HG03095 (cell line): ENCODE results near the gene GPR4.
"Not testable (repeated sequence)": the region's sequence is repeated elsewhere in the genome, so short reads cannot be mapped to it uniquely, and the experiment has no call there.

ENCODE experiments used
- ATAC-seq: cut with Tn5 transposase; IDR thresholded peaks from one replicate; pipeline ENCODE4 v1.9.1; 2021; ENCODE audit warnings: moderate library complexity; ENCODE audit not compliant: unreplicated experiment

GPR4 gene

GRCh38 chr19:45601524-45602374, at the start of gene GPR4:
GPR4 (minus strand) TSS chr19:45602212; CDS start chr19:45591866, 10,346 bp downstream.
- no peak for ATAC-seq

GRCh38 chr19:45650722-45651121, 48.7 kb upstream of the GPR4 start:
- ATAC-seq = no peak

- no peak for ATAC-seq
Observed at GRCh38 chr19:45646345-45646698, 44.3 kb upstream of the GPR4 start.

GRCh38 chr19:45645631-45646344, 43.8 kb upstream of the GPR4 start:
- ATAC-seq = no peak

GRCh38 chr19:45645068-45645630, 43.1 kb upstream of the GPR4 start:
- no peak for ATAC-seq

DNA sequence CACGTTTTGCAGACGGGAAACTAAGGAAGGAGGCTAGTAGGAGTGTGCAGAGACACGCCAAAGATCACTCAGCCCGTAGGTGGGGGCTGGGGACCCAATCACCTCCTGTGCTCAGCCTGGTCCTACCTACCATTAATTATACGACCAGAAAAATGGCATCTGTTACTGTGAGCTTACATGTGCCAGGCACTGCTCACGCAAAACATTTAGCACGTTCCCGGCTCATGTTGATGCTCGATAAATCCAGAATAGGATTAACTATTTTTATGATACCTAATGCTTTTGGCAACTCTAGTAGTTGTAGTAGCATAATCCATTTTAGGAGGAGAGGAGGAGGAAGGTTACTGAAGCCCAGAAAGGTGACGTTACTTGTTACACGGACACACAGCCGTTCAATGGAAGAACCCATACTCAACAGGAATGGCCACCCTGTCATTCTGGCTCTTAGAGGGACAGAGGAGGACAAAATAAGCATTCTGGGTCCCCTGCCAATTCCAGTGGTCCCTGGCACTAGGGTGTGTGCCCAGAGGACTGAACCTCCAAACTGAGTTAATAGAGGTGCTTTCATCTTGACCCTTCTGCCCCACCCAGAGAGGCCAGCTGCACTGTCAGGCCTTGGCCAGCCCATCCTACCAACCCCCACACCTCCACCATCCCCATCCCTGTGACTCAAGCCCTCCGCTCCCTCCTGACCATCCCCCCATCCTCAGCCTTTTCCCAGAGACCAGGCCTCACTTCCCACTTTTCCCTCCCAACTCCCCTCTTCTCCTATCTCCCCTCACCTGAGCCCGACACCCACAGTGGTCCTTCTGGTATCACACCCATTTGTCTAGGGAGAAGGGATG, 42.1 kb upstream of the GPR4 start:
- no peak for ATAC-seq

GRCh38 chr19:45643024-45643926, 41.3 kb upstream of the GPR4 start:
- ATAC-seq = no peak

GRCh38 chr19:45641274-45642105, 39.5 kb upstream of the GPR4 start:
- ATAC-seq = peak; percentile 38

DNA sequence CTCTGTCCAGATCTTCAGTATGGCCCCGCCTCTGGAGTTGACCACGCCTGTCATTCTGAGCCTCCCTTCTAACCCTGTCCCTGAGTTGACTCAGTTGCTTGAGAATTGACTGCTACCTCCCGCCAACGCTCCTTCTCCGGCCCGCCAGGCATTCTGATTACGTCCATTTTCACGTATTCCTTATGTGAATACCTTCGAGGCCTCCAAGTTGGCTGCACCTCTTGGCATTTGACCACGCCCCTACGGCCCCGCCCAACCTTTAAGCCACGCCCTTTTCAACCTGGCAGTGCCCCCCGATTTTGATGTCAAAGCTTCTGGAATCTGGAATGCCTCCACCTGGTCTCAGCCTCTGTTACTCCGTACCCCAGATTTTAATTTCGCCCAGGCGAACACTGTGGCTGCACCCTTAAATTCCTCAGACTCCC, 38.8 kb upstream of the GPR4 start:
- no peak for ATAC-seq

DNA sequence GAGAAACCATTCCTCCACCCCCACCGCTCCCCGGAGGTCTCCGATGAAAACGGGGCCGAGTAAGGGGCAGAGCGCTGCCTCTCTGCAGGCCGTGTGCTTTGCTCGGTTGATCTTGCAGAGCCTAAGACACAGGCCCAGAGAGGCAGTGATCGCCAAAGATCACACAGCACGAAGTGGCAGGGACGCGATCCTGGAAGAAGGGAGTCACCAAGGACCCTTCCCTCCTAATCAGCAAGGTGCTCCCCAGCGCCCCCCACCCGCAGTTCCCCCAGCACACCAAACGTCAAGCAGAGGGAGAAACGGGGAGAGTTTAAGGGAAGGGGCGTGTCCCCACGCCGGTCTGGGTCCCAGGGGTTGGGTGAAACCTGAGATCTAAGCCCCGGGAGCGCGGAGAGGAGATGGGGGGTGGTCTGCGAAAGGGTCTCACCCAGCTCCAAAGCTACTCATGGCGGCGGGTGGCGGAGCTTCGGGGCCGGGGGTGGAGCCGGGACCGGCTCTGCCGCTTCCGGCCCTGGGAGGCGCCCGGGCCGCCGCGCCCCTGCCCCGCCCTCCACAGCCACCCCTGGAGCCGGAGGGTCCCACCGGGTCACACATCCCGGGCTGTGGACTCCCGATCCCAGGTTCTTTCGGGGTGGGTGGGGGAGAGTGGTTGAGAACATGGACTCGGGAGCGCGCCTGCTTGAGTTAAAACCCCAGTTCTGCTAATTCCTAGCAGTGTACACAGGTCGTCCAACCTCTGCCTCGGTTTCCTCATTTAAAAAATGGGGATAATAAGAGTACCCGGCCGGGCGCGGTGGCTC, 37.1 kb upstream of the GPR4 start, which contains the start of gene EML2:
Gene EML2 (minus strand): TSS at position 468 of the 800 bp plus-strand sequence. CDS start 21 bp downstream, at position 447.
- ATAC-seq = no peak

DNA sequence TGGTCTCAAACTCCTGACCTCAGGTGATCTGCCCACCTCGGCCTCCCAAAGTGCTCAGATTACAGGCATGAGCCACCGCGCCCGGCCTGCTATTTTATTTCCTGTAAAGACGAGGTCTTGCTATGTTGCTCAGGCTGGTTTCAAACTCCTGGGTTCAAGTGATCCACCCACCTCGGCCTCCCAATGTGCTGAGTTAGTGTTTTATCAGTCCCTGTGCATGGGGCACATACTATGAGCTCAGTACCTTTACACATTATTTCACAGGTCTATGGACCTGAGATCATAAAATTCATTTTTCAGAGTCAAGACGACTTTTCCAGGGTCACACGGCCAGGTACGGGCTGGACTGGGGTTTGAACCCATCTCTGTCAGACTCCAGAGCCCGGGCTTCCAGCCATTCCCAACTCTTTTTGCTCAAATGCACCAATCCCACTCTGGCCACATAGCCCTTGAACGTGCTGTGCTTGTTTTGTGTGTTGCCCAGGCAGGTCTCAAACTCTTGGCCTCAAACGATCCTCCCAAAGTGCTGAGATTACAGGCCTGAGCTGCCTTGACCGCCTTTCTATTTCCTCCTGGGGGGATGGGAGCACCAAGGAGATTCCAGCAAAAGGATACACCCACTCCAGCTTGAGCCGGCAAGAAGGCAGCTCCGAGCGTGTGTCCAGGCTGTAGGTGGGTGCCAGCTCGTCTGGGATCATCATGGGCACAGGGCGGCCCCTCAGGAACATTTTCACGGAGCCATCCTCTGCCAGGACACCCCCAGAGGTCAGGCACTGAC, 36.1 kb upstream of the GPR4 start:
- ATAC-seq = no peak

DNA sequence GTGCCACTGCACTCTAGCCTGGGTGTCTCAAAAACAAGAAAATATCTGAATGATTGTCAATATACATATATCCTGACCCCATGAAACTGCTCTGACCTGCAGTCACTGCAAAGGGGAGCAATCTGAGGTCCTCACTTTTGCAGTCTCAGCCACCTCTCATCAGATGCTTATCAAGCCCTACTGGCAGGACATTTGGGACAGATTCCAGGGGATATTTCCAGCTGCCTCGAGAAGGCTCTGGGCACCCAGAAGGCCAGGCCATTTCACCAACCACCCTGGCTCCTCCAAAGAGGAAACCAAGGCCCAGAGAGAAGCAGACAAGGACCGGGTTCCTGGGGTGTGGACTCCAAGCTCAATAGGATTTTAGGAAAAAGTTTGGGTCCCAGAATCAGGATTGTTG, 34.9 kb upstream of the GPR4 start:
- no peak for ATAC-seq

- ATAC-seq = no peak
Observed at GRCh38 chr19:45636275-45636674, 34.3 kb upstream of the GPR4 start.

DNA sequence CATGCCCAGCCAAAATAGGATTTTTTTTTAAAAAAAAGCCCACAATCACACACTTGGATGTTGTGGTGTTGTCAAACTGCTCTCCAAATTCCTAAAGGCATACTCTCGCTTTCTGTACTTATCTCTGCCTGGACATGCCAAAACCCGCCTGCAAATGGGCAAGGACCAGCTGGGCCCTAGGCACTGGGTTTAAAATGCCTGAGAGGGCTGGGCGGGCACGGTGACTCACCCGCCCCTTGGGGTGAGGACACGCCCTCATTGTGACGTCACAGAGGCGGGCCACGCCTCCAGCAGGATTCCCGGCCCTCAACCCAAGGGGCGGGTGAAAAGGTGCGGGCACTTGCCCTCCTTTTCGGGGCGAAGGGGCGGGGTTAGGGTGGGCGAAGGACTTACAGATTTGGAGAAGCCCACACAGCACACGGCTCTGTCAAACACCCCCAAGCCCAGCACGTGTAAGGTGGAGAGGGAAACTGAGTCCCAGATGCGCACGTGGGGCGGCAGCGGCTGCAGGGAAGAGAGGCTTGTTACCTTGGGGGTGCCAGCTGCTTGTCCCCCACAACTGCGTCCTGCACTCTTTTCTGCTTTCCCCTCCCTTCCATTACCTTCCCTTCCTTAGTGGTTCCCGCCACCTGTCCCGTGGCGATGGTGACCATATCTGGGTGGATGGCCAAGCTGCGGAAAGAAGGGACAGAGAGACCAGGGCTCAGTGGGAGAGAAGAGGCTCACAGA, 30.6 kb upstream of the GPR4 start:
- ATAC-seq = no peak

DNA sequence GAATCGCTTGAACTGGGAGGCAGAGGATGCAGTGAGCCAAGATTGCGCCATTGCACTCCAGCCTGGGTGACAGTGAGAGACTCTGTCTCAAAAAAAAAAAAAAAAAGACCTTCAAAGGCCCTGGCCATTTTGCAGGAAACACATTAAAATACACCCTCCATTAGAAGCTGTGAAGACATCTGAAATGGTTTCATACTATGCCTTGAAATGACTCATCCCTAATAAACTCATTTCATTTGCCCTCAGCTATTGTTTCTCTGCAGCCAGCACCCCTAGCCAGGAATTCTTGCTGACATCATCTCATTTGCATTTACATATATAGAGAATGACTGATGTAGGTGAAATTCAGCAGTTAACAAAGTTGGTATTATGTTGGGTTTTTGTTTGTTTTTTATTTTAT, 28.5 kb upstream of the GPR4 start:
- no peak for ATAC-seq

DNA sequence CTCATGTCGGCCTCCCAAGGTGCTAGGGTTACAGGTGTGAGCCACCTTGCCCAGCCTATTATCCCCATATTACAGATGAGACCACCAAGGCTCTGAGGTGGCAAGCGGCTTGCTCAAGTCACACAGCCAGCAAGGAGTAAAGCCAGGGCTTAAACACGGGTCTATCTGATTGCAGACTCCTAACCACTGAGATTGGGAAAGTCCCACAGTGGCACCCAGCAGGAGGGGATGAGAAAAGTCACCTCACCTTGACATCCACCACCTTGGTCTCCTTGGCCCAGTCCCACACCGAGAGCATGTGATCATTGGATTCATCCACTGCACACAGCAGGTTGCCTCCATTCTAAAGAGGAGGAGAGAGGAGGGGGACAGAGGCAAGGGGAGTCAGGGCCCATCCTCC, 27.7 kb upstream of the GPR4 start:
- no peak for ATAC-seq

DNA sequence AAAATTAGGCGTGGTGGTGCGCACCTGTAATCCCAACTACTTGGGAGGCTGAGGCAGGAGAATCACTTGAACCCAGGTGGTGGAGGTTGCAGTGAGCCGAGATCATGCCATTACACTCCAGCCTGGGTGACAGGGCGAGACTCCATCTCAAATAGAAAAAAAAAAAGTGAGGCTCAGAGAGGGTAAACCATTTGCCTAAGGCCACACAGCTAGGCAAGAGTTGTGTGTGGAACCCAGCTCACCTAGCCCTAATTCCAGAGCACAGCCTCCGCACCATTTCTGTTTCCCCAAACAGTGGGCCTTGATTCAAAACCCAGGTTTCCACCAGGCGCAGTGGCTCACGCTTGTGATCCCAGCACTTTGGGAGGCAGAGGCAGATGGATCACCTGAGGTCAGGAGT, 26.2 kb upstream of the GPR4 start:
- ATAC-seq = not testable (repeated sequence)
